ENCODE data around the gene BTBD17.
A peak's percentile ranks its signal among the peaks of the same experiment; 100 is the strongest.
"Not testable (repeated sequence)": the region's sequence is repeated elsewhere in the genome, so short reads cannot be mapped to it uniquely, and the experiment has no call there.

Gene BTBD17

GRCh38 chr17:74408262-74408661, 46.6 kb upstream of the BTBD17 start:
- H3K4me3 ChIP-seq (ENCODE audit: low read length in 2 of 2): no peak overlapping the region
- no peak overlapping the region for H3K14ac ChIP-seq (ENCODE audit: low read length)
- H2BK120ac ChIP-seq (ENCODE audit: low read depth, low read length): no peak overlapping the region
- H3K9me3 ChIP-seq (replicated peaks in 1 of 2; ENCODE audit: control insufficient read depth in 2 of 2, insufficient read depth in 1 of 2, low read depth in 1 of 2, low read length in 2 of 2): no peaks in the 10 kb centered on the region
- no peak overlapping the region for H3K23ac ChIP-seq (ENCODE audit: low read depth, low read length, poor library complexity)
- no peak overlapping the region for H3K9ac ChIP-seq (ENCODE audit: low read depth, low read length, poor library complexity)
- peaks cover 0 to 13% of the 10 kb centered on the region in 2 donors for H3K4me1 ChIP-seq (ENCODE audit: control insufficient read depth in 2 of 2, insufficient read depth in 1 of 2, low read depth in 1 of 2, low read length in 2 of 2)
- no peak overlapping the region for H3K27ac ChIP-seq (replicated peaks; ENCODE audit: low read length)
- H3K36me3 ChIP-seq (replicated peaks in 1 of 2; ENCODE audit: control insufficient read depth in 2 of 2, insufficient read depth in 2 of 2, low read length in 2 of 2): no peaks in the 10 kb centered on the region
- H2BK15ac ChIP-seq (ENCODE audit: low read length): no peak overlapping the region
- WGBS, 2 donors (ENCODE audit: extremely low coverage in 2 of 2, insufficient read length in 2 of 2, insufficient replicate concordance in 1 of 2): no CpG with 5 or more reads among the region's 3 CpGs
- no peak overlapping the region for H2AFZ ChIP-seq (ENCODE audit: low read length)
- no peak overlapping the region for H3K4ac ChIP-seq (ENCODE audit: low read length)
- H2BK12ac ChIP-seq (ENCODE audit: low read length): no peak overlapping the region
- H3K27me3 ChIP-seq (ENCODE audit: control insufficient read depth in 3 of 3, insufficient read depth in 3 of 3, low read depth in 1 of 3, low read length in 3 of 3): peaks cover 0 to 4% (median 0%) of the 10 kb centered on the region in 3 experiments
- no peaks in the 10 kb centered on the region for H3K79me1 ChIP-seq (ENCODE audit: low read depth, low read length)
- no peak overlapping the region for H4K91ac ChIP-seq (ENCODE audit: low read depth, low read length, poor library complexity)
- no peak overlapping the region for H3K18ac ChIP-seq (ENCODE audit: low read length)
- no peak overlapping the region for H3K4me2 ChIP-seq (ENCODE audit: insufficient read depth, low read length, poor library complexity, severe bottlenecking)
- no peak overlapping the region for H2BK5ac ChIP-seq (ENCODE audit: low read length)
- no peak overlapping the region for H4K8ac ChIP-seq (ENCODE audit: low read depth, low read length)
- H2AK5ac ChIP-seq (ENCODE audit: low read depth, low read length): no peak overlapping the region
- DNase-seq (ENCODE audit: low spot score): no peak

DNA sequence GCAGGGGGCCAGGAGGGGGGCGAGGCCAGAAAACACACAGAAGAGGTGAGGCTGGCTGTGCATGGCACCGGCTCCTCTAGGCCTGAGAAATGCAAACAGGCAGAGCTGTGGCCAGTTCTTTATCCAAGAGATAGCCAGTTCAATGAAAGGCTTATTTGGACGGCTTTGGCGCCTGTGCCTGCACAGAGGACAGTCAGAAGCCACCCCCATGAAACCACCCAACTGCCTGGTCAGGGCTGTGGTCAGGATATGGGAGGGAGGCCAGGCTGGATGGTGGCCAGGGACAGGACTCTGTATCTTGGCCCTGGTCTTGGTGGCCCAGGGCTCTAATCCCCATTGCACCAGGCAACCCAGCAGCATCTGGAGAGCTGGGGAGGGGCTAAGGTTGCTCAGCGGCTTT, 45.7 kb upstream of the BTBD17 start:
- Histone ChIP-seq H3K36me3 (replicated peaks in 1 of 2; ENCODE audit: control insufficient read depth in 2 of 2, insufficient read depth in 2 of 2, low read length in 2 of 2) (no peaks in the 10 kb centered on the region), H2BK15ac (ENCODE audit: low read length) (peak overlapping the region; percentile 9), H2BK120ac (ENCODE audit: low read depth, low read length) (no peak overlapping the region), H3K4ac (ENCODE audit: low read length) (no peak overlapping the region), H4K8ac (ENCODE audit: low read depth, low read length) (no peak overlapping the region), H3K79me1 (ENCODE audit: low read depth, low read length) (no peaks in the 10 kb centered on the region), H3K27me3 (ENCODE audit: control insufficient read depth in 3 of 3, insufficient read depth in 3 of 3, low read depth in 1 of 3, low read length in 3 of 3) (peaks cover 0 to 3% (median 0%) of the 10 kb centered on the region in 3 experiments), H3K27ac (replicated peaks; ENCODE audit: low read length) (no peak overlapping the region), H2BK12ac (ENCODE audit: low read length) (no peak overlapping the region), H3K18ac (ENCODE audit: low read length) (peak overlapping the region; percentile 32), H3K4me2 (ENCODE audit: insufficient read depth, low read length, poor library complexity, severe bottlenecking) (no peak overlapping the region), H3K9ac (ENCODE audit: low read depth, low read length, poor library complexity) (no peak overlapping the region), H3K9me3 (replicated peaks in 1 of 2; ENCODE audit: control insufficient read depth in 2 of 2, insufficient read depth in 1 of 2, low read depth in 1 of 2, low read length in 2 of 2) (no peaks in the 10 kb centered on the region), H3K4me3 (ENCODE audit: low read length in 2 of 2) (no peak overlapping the region), H2AFZ (ENCODE audit: low read length) (no peak overlapping the region), H3K4me1 (ENCODE audit: control insufficient read depth in 2 of 2, insufficient read depth in 1 of 2, low read depth in 1 of 2, low read length in 2 of 2) (peaks cover 0 to 13% of the 10 kb centered on the region in 2 donors), H4K91ac (ENCODE audit: low read depth, low read length, poor library complexity) (no peak overlapping the region), H2AK5ac (ENCODE audit: low read depth, low read length) (peak overlapping the region; percentile 23), H3K14ac (ENCODE audit: low read length) (no peak overlapping the region), H2BK5ac (ENCODE audit: low read length) (no peak overlapping the region), H3K23ac (ENCODE audit: low read depth, low read length, poor library complexity) (peak overlapping the region; percentile 18)
- no CpG with 5 or more reads among the region's 5 CpGs for WGBS, 2 donors (ENCODE audit: extremely low coverage in 2 of 2, insufficient read length in 2 of 2, insufficient replicate concordance in 1 of 2)
- DNase-seq (ENCODE audit: low spot score): no peak

GRCh38 chr17:74405311-74405710, 43.6 kb upstream of the BTBD17 start:
- H3K14ac ChIP-seq (ENCODE audit: low read length): not testable (repeated sequence)

GRCh38 chr17:74404789-74405188, 43.1 kb upstream of the BTBD17 start:
- Histone ChIP-seq H3K27ac (replicated peaks; ENCODE audit: low read length) (no peak overlapping the region), H3K23ac (ENCODE audit: low read depth, low read length, poor library complexity) (no peak overlapping the region)

More at GRCh38 chr17:74405311-74405710, 43.6 kb upstream of the BTBD17 start:
- H3K23ac ChIP-seq (ENCODE audit: low read depth, low read length, poor library complexity); H2BK12ac ChIP-seq (ENCODE audit: low read length); H2BK15ac ChIP-seq (ENCODE audit: low read length); H2BK5ac ChIP-seq (ENCODE audit: low read length); DNase-seq (ENCODE audit: low spot score); H2AK5ac ChIP-seq (ENCODE audit: low read depth, low read length); H3K36me3 ChIP-seq (replicated peaks in 1 of 2; ENCODE audit: control insufficient read depth in 2 of 2, insufficient read depth in 2 of 2, low read length in 2 of 2); H3K9me3 ChIP-seq (replicated peaks in 1 of 2; ENCODE audit: control insufficient read depth in 2 of 2, insufficient read depth in 1 of 2, low read depth in 1 of 2, low read length in 2 of 2); H3K4ac ChIP-seq (ENCODE audit: low read length); H3K27me3 ChIP-seq (ENCODE audit: control insufficient read depth in 3 of 3, insufficient read depth in 3 of 3, low read depth in 1 of 3, low read length in 3 of 3); H4K91ac ChIP-seq (ENCODE audit: low read depth, low read length, poor library complexity); H3K27ac ChIP-seq (replicated peaks; ENCODE audit: low read length); H2AFZ ChIP-seq (ENCODE audit: low read length); H3K18ac ChIP-seq (ENCODE audit: low read length); H3K4me3 ChIP-seq (ENCODE audit: low read length in 2 of 2); H2BK120ac ChIP-seq (ENCODE audit: low read depth, low read length); H4K8ac ChIP-seq (ENCODE audit: low read depth, low read length); H3K9ac ChIP-seq (ENCODE audit: low read depth, low read length, poor library complexity); H3K79me1 ChIP-seq (ENCODE audit: low read depth, low read length); H3K4me2 ChIP-seq (ENCODE audit: insufficient read depth, low read length, poor library complexity, severe bottlenecking): not testable (repeated sequence)
- no CpG with 5 or more reads among the region's 5 CpGs for WGBS, 2 donors (ENCODE audit: extremely low coverage in 2 of 2, insufficient read length in 2 of 2, insufficient replicate concordance in 1 of 2)
- H3K4me1 ChIP-seq (ENCODE audit: control insufficient read depth in 2 of 2, insufficient read depth in 1 of 2, low read depth in 1 of 2, low read length in 2 of 2): peaks cover 0 to 13% of the 10 kb centered on the region in 2 donors

More at GRCh38 chr17:74404789-74405188, 43.1 kb upstream of the BTBD17 start:
- H2BK15ac ChIP-seq (ENCODE audit: low read length): no peak overlapping the region
- H2BK5ac ChIP-seq (ENCODE audit: low read length): no peak overlapping the region
- no peaks in the 10 kb centered on the region for H3K36me3 ChIP-seq (replicated peaks in 1 of 2; ENCODE audit: control insufficient read depth in 2 of 2, insufficient read depth in 2 of 2, low read length in 2 of 2)
- peaks cover 0 to 13% of the 10 kb centered on the region in 2 donors for H3K4me1 ChIP-seq (ENCODE audit: control insufficient read depth in 2 of 2, insufficient read depth in 1 of 2, low read depth in 1 of 2, low read length in 2 of 2)
- H3K14ac ChIP-seq (ENCODE audit: low read length): no peak overlapping the region
- DNase-seq (ENCODE audit: low spot score): no peak
- H3K9ac ChIP-seq (ENCODE audit: low read depth, low read length, poor library complexity): no peak overlapping the region
- no peak overlapping the region for H3K18ac ChIP-seq (ENCODE audit: low read length)
- H3K4ac ChIP-seq (ENCODE audit: low read length): no peak overlapping the region
- H2AK5ac ChIP-seq (ENCODE audit: low read depth, low read length): no peak overlapping the region
- no peak overlapping the region for H2BK120ac ChIP-seq (ENCODE audit: low read depth, low read length)
- no CpG with 5 or more reads among the region's 6 CpGs for WGBS, 2 donors (ENCODE audit: extremely low coverage in 2 of 2, insufficient read length in 2 of 2, insufficient replicate concordance in 1 of 2)
- no peaks in the 10 kb centered on the region for H3K27me3 ChIP-seq (ENCODE audit: control insufficient read depth in 3 of 3, insufficient read depth in 3 of 3, low read depth in 1 of 3, low read length in 3 of 3)
- H2AFZ ChIP-seq (ENCODE audit: low read length): no peak overlapping the region
- H4K91ac ChIP-seq (ENCODE audit: low read depth, low read length, poor library complexity): no peak overlapping the region
- no peaks in the 10 kb centered on the region for H3K9me3 ChIP-seq (replicated peaks in 1 of 2; ENCODE audit: control insufficient read depth in 2 of 2, insufficient read depth in 1 of 2, low read depth in 1 of 2, low read length in 2 of 2)
- peak overlapping the region; percentile 40 for H3K4me2 ChIP-seq (ENCODE audit: insufficient read depth, low read length, poor library complexity, severe bottlenecking)
- H3K79me1 ChIP-seq (ENCODE audit: low read depth, low read length): no peaks in the 10 kb centered on the region
- H3K4me3 ChIP-seq (ENCODE audit: low read length in 2 of 2): no peak overlapping the region
- no peak overlapping the region for H2BK12ac ChIP-seq (ENCODE audit: low read length)
- H4K8ac ChIP-seq (ENCODE audit: low read depth, low read length): no peak overlapping the region
